ENCODE results near the gene ROBO4. TPM values are rescaled to one million over a fixed set of nuclear protein-coding genes. Genes with fewer than 3 reads are reported as not detected.

Gene ROBO4
- total and polyA plus RNA-seq, 2 experiments from 2014 or later, result not detected

DNA sequence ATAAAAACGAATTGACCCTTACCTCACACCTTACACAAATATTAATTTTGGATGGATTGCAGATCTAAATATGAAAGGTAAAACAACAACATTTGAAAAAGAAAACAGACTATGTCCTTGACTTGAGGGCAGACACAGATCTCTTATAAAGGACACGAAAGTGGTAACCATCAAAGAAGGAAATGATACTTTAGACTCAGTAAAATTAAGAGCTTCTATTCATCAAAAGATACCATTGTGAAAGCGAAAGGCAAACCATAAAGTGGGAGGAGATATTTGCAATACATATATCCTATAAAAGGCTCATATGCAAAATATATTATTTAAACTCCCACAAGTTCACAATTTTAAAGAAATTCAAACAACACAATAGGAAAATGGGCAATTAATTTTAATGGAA, 33.1 kb upstream of the ROBO4 start (continued):
- TF ChIP-seq ZNF462 (CRISPR knock-in tag; IDR thresholded peaks at IDR 0.05) (no peak), STAT1 (IDR thresholded peaks at IDR 0.05; ENCODE audit: unreplicated experiment) (no peak), POLR2AphosphoS5 (IDR thresholded peaks at IDR 0.05; ENCODE audit: low read depth) (no peak)
- TF ChIP-seq, protein P1, sequence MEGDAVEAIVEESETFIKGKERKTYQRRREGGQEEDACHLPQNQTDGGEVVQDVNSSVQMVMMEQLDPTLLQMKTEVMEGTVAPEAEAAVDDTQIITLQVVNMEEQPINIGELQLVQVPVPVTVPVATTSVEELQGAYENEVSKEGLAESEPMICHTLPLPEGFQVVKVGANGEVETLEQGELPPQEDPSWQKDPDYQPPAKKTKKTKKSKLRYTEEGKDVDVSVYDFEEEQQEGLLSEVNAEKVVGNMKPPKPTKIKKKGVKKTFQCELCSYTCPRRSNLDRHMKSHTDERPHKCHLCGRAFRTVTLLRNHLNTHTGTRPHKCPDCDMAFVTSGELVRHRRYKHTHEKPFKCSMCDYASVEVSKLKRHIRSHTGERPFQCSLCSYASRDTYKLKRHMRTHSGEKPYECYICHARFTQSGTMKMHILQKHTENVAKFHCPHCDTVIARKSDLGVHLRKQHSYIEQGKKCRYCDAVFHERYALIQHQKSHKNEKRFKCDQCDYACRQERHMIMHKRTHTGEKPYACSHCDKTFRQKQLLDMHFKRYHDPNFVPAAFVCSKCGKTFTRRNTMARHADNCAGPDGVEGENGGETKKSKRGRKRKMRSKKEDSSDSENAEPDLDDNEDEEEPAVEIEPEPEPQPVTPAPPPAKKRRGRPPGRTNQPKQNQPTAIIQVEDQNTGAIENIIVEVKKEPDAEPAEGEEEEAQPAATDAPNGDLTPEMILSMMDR (conservative IDR thresholded peaks at IDR 0.05; ENCODE audit: low read depth in 2 of 2), result no peak

GRCh38 chr11:124928942-124929665, 31.4 kb upstream of the ROBO4 start:
- H3K36me3 Mint-ChIP-seq (ENCODE audit: low read depth), result no peaks in the 10 kb centered on the region
- H3K27ac ChIP-seq (ENCODE audit: low read depth), result no peak overlapping the region
- no peaks in the 10 kb centered on the region for H3K4me1 ChIP-seq (ENCODE audit: insufficient read depth)
- DNase-seq (ENCODE audit: low spot score) (no peak), ATAC-seq (no peak)
- no peaks in the 10 kb centered on the region for H4K20me1 ChIP-seq (replicated peaks; ENCODE audit: insufficient read depth)
- H3F3A ChIP-seq (replicated peaks; ENCODE audit: low read depth), result no peaks in the 10 kb centered on the region
- no peak overlapping the region for H2AFZ ChIP-seq
- no peak overlapping the region for H3K4me3 ChIP-seq
- H3K4me2 ChIP-seq, result no peak overlapping the region
- no peaks in the 10 kb centered on the region for H3K36me3 ChIP-seq (ENCODE audit: insufficient read depth)
- peaks cover 6% of the 10 kb centered on the region for H3K27me3 Mint-ChIP-seq (ENCODE audit: insufficient read depth, low read depth, poor library complexity)
- no peaks in the 10 kb centered on the region for H3K9me2 ChIP-seq (ENCODE audit: insufficient read depth)
- no peaks in the 10 kb centered on the region for H3K4me1 Mint-ChIP-seq
- H3K27me3 ChIP-seq (ENCODE audit: insufficient read depth), result peaks cover 1% of the 10 kb centered on the region; the same call in 1 of the 2 replicates
- no peak overlapping the region for H3K27ac Mint-ChIP-seq
- no peak overlapping the region for H3K4me3 Mint-ChIP-seq
- H3K79me2 ChIP-seq (replicated peaks; ENCODE audit: insufficient read depth), result no peaks in the 10 kb centered on the region
- no peaks in the 10 kb centered on the region for H3K9me3 Mint-ChIP-seq
- TF ChIP-seq, protein P1 (conservative IDR thresholded peaks at IDR 0.05; ENCODE audit: low read depth in 2 of 2), result no peak
- TF ChIP-seq NANOG (IDR thresholded peaks at IDR 0.05; ENCODE audit: borderline replicate concordance), result no peak
- no peak for TF ChIP-seq ZNF114 (CRISPR knock-in tag; IDR thresholded peaks at IDR 0.05)
- TF ChIP-seq EZH2 (IDR thresholded peaks at IDR 0.05; ENCODE audit: low read depth, unreplicated experiment), result no peak
- TF ChIP-seq, protein P2, sequence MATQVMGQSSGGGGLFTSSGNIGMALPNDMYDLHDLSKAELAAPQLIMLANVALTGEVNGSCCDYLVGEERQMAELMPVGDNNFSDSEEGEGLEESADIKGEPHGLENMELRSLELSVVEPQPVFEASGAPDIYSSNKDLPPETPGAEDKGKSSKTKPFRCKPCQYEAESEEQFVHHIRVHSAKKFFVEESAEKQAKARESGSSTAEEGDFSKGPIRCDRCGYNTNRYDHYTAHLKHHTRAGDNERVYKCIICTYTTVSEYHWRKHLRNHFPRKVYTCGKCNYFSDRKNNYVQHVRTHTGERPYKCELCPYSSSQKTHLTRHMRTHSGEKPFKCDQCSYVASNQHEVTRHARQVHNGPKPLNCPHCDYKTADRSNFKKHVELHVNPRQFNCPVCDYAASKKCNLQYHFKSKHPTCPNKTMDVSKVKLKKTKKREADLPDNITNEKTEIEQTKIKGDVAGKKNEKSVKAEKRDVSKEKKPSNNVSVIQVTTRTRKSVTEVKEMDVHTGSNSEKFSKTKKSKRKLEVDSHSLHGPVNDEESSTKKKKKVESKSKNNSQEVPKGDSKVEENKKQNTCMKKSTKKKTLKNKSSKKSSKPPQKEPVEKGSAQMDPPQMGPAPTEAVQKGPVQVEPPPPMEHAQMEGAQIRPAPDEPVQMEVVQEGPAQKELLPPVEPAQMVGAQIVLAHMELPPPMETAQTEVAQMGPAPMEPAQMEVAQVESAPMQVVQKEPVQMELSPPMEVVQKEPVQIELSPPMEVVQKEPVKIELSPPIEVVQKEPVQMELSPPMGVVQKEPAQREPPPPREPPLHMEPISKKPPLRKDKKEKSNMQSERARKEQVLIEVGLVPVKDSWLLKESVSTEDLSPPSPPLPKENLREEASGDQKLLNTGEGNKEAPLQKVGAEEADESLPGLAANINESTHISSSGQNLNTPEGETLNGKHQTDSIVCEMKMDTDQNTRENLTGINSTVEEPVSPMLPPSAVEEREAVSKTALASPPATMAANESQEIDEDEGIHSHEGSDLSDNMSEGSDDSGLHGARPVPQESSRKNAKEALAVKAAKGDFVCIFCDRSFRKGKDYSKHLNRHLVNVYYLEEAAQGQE (IDR thresholded peaks at IDR 0.05; ENCODE audit: unreplicated experiment), result no peak
- TF ChIP-seq POLR2AphosphoS5 (IDR thresholded peaks at IDR 0.05; ENCODE audit: low read depth), result no peak
- TF ChIP-seq JUNB (IDR thresholded peaks at IDR 0.05; ENCODE audit: unreplicated experiment), result no peak
- TF ChIP-seq EZH2phosphoT487 (IDR thresholded peaks at IDR 0.05; ENCODE audit: unreplicated experiment), result no peak
- TF ChIP-seq STAT1 (IDR thresholded peaks at IDR 0.05; ENCODE audit: unreplicated experiment), result no peak
